ENCODE results near the gene PTX3.

Gene PTX3

GRCh38 chr3:157427901-157428300 lies 8.7 kb upstream of the PTX3 start:
- DNase-seq = no peak

- no peak for DNase-seq
These were observed 7.8 kb upstream of the PTX3 start for GRCh38 chr3:157428853-157429252.

GRCh38 chr3:157429708-157430107 lies 6.9 kb upstream of the PTX3 start:
- DNase-seq = no peak

DNA sequence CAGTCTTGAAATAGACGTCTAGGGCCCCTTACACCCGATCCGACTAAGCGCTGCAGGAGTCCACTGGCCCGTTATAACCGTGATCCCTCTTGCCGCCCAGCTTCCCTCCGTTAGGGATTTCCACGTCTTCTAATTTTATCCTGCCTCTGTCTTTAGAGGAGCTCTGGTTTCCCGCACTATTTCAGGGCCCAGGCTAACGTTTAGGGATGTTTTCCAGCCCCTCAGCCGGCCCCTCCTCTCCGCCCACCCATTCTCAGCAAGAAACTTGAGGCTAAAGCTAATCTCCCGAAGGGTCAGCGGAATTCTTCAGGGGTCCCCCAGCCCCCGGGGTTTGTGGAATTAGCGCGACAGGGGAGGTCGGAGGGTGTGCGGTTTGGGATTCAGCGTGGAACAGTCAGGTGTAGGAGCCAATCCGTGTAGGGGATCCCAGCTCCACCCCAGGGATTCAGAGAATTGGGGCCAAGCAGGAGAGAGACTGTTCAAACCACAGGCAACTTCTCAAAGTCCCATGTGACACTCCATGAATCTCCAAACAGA lies 1.6 kb downstream of the PTX3 start:
- DNase-seq = no peak

DNA sequence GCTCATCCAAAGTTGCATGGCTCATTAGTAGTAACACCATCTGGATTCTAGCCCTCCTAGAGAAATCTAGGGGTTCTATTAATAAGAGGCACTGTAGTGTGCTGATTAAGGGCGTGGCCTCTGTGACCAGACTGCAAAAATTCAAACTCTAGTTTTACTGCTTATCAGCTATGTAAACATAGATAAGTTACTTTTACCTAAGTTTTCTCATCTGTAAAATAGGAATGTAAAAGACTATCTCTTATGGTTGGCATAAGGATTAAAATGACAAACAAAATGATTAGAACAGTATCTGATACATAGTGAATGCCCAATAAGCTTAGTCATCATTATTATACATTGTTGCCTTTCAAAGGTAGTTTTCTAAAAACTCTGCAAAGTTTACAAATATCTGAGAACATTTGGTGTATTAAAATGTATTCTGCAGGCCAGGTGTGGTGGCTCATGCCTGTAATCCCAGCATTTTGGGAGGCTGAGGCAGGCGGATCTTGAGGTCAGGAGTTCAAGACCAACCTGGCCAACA lies 4.5 kb downstream of the PTX3 start:
- DNase-seq = no peak

GRCh38 chr3:157442729-157443128 lies 6.1 kb downstream of the PTX3 start:
- no peak for DNase-seq

- DNase-seq = no peak
These were observed 7.5 kb downstream of the PTX3 start for GRCh38 chr3:157443905-157444796.

DNA sequence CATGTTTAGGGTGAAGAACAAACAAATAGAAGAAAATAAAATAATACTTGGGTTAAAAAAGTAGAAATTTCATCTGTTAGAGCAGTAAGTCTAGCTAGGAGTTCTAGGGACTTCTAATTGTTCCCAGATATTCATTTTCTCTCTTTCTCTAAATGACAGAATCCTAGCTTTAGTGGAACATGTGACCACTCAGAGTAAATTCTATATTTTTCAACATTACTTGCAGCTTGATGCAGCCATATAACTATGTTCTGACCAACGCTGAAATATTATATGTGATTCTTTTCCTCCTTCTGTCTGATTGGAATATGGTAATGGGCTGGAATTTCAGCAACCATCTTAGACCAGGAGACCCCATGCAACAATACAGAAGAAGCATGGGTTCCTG lies 8.1 kb downstream of the PTX3 start:
- no peak for DNase-seq

- DNase-seq = no peak
These were observed 9.2 kb downstream of the PTX3 start for GRCh38 chr3:157445857-157446256.

GRCh38 chr3:157447026-157447694 lies 10.5 kb downstream of the PTX3 start:
- DNase-seq = no peak

DNA sequence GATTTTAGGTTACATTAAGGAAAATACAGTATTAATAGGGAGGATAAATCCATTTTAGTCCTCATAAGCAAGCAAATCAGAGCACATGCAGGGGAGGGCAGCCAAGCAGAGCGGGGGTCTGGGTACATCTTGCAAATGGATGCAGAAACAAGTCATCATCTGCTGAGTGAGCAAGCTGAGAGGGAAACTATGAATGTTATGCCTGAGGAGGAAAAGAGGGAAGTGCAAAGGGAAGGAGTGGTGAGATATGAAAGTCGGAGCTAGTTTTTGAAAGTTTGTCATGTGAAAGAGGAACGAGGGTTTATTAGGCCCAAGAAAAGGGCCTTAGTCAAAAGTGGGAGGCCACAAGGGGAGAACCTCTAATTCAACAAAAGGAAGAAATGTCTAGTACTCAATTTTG lies 15.4 kb downstream of the PTX3 start:
- DNase-seq = no peak

- no peak for DNase-seq
These were observed 17.2 kb downstream of the PTX3 start for GRCh38 chr3:157453824-157454223.

DNA sequence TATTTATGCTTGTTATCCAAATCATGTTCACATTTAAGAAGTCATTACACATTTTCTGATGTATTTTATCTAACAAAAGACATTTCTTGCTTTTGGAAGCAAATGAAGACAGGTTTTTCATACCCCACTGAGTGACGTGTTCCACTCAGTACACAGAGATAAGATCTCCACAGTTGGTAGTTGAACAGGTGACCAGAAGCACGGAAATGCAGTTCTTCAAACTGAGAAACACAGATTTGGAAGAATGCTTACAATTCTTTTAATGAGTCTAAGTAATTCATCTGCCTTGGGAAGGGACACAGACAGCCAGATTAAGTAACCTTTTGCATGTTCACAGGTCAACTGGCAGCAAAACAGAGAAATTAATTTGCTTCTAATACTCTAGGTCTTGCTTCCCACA lies 23.1 kb downstream of the PTX3 start:
- DNase-seq = no peak

- DNase-seq = no peak
These were observed 23.6 kb downstream of the PTX3 start for GRCh38 chr3:157460253-157460652.

DNA sequence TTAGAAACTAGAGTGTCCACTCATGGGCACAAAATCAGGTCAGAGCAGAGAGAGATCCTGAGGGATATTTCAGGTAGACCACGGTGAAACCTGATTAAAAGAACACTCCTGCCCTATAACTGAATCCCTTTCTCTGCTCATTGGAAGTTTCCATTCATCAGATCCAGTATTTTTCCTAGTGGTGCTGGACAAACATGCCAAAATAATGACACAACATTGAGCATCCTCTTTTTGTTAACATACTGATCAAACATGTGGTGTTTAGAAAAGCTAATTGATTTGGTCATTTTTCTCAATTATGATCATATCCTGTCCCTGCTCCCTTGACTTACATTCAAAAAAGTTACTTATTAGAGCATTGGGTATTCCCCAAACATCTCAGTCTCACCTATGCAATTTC lies 27.2 kb downstream of the PTX3 start:
- no peak for DNase-seq

GRCh38 chr3:157464321-157464720 lies 27.7 kb downstream of the PTX3 start:
- no peak for DNase-seq

DNA sequence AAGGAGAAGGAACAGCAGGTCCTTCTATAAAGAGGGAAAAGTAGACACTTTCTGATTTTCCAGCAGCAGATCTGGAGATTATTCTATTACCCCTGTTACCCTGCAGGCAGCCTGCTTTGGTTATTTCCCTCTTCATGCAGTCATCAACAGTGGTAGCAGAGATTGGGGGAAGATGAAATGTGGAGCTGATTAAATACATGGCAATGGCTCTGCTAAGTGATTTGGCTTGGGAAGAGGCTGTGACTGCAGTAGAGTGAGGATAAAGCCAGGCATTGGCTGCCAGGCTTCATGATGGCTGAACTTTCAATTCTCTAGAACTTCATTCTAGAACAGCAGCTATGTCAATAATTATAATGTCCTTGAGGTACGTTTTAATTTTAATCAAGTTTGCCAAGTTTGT lies 29.1 kb downstream of the PTX3 start:
- DNase-seq = no peak

DNA sequence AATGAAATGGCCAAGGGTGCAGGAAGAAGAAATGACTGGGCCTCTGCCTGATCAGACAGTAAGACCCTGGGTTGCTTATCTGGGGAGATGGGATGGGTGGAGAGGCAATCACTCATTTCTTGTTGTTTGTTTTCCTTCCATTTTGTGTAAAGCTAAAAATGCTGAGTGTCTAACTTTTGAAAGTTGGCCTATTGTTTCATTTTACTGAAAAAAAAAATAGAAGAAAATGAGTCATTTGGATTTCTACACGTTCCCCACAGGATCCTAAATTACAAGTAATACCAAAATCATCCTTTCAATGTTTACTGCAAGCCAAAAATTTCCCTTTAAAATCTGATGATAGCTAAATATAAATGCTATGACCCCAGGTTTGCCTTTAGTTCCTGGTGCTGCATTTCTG lies 30.6 kb downstream of the PTX3 start:
- DNase-seq = no peak

- DNase-seq = no peak
These were observed 33.1 kb downstream of the PTX3 start for GRCh38 chr3:157469561-157470294.

DNA sequence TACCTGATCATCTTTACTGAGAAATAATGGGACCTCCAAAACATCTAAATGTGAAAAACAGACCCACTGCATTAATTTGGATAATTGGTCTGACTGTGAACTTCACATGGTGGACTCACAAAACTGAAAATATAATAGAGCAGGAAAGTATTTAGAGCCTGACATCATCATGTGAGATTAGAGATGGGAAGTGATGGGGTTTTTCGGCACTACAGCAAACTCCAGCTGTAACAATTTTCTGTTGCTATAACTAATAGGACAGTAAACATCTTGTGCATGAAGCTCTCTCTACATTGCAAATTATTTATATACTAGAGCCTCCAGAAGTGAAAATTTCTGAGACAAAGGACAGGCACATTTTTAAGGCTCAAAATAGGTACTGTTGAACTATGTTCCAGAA lies 34.4 kb downstream of the PTX3 start:
- DNase-seq = no peak

- DNase-seq = no peak
These were observed 36.0 kb downstream of the PTX3 start for GRCh38 chr3:157472648-157473047.

- DNase-seq = no peak
These were observed 39.3 kb downstream of the PTX3 start for GRCh38 chr3:157475921-157476414.

GRCh38 chr3:157477441-157477840 lies 40.8 kb downstream of the PTX3 start:
- DNase-seq = no peak
